Measurements from ENCODE around the gene FIBCD1.

DNA sequence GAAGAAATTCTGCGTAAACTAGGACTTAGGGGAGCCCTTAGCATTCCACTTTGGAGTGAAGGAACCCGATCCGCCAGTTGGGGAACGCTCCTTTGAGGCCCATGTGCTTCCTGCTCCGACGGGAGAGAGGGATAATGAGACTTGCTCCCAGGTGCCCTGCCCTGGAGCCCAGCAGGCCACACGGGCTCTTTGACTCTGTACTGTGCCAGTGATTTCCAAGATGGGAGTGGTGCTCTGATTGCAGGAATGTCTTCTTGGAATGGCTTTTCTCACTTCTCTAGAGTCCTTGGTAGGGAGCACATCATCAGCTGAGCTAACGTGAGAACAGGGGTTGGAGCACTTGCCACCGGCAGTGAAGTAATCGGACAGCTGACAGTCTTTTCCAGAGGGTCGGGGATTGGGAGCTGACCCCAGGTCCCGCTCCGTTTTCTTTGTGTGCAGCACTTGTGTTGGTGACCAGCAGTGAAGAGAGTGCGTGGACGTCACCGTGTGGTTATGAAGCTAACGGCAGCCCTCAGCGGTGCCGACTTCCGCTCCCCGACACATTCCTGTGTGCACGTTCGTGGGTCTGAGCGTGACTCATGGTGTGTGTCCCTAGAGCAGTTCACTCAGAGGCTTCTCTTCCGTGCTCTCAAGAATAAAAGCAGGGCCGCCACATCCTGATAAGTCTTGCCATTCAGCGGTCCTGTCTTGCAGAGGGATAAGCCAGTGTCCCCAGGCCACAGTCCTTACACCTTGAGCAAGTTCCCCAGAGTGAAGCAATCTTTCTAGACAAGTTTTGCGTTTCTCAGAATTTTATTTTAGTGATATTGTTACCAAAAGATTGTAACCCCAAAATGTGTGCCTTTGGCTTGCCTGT, 78.4 kb downstream of the FIBCD1 start:
- no peak for TF ChIP-seq CREB1 (IDR thresholded peaks at IDR 0.05)
- no peak for TF ChIP-seq CREB1 (CRISPR knock-in tag; IDR thresholded peaks at IDR 0.05)
- TF ChIP-seq, protein P1, sequence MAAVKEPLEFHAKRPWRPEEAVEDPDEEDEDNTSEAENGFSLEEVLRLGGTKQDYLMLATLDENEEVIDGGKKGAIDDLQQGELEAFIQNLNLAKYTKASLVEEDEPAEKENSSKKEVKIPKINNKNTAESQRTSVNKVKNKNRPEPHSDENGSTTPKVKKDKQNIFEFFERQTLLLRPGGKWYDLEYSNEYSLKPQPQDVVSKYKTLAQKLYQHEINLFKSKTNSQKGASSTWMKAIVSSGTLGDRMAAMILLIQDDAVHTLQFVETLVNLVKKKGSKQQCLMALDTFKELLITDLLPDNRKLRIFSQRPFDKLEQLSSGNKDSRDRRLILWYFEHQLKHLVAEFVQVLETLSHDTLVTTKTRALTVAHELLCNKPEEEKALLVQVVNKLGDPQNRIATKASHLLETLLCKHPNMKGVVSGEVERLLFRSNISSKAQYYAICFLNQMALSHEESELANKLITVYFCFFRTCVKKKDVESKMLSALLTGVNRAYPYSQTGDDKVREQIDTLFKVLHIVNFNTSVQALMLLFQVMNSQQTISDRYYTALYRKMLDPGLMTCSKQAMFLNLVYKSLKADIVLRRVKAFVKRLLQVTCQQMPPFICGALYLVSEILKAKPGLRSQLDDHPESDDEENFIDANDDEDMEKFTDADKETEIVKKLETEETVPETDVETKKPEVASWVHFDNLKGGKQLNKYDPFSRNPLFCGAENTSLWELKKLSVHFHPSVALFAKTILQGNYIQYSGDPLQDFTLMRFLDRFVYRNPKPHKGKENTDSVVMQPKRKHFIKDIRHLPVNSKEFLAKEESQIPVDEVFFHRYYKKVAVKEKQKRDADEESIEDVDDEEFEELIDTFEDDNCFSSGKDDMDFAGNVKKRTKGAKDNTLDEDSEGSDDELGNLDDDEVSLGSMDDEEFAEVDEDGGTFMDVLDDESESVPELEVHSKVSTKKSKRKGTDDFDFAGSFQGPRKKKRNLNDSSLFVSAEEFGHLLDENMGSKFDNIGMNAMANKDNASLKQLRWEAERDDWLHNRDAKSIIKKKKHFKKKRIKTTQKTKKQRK (IDR thresholded peaks at IDR 0.05; ENCODE audit: borderline replicate concordance, low read depth, low read length): no peak
- TF ChIP-seq NCOR1 (IDR thresholded peaks at IDR 0.05): no peak
- no peak for TF ChIP-seq CTCF (IDR thresholded peaks at IDR 0.05 in 2 of 3, conservative IDR thresholded peaks at IDR 0.05 in 1 of 3; ENCODE audit: insufficient read depth in 2 of 3, low read depth in 1 of 3, low read length in 3 of 3)
- no peak for TF ChIP-seq ZNF384 (IDR thresholded peaks at IDR 0.05; ENCODE audit: low read depth, low read length)
- TF ChIP-seq, protein P2, sequence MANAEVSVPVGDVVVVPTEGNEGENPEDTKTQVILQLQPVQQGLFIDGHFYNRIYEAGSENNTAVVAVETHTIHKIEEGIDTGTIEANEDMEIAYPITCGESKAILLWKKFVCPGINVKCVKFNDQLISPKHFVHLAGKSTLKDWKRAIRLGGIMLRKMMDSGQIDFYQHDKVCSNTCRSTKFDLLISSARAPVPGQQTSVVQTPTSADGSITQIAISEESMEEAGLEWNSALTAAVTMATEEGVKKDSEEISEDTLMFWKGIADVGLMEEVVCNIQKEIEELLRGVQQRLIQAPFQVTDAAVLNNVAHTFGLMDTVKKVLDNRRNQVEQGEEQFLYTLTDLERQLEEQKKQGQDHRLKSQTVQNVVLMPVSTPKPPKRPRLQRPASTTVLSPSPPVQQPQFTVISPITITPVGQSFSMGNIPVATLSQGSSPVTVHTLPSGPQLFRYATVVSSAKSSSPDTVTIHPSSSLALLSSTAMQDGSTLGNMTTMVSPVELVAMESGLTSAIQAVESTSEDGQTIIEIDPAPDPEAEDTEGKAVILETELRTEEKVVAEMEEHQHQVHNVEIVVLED (CRISPR knock-in tag; IDR thresholded peaks at IDR 0.05): no peak

All from K562 (cell line).